GM12878 (cell line): ENCODE measurements around the gene SLC9A3. TPM values are rescaled to one million over a fixed set of nuclear protein-coding genes. Genes with fewer than 3 reads are reported as not detected.
A peak's percentile ranks its signal among the peaks of the same experiment; 100 is the strongest.

Experiments
- CBX5 ChIP-seq: sonication (generic); IDR thresholded peaks from 2 replicates; pipeline ENCODE4 v1.6.1; 2016; ENCODE audit warnings: low read depth, moderate library complexity, mild to moderate bottlenecking, inconsistent platforms
- CHD2 ChIP-seq: IDR thresholded peaks from 2 replicates; pipeline ENCODE4 v1.6.1; 2011; ENCODE audit warnings: low read depth, low read length, improper control_type of control experiment, borderline replicate concordance
- CREM ChIP-seq: IDR thresholded peaks from 2 replicates; pipeline ENCODE4 v1.6.1; 2014; ENCODE audit warnings: antibody characterized with exemption, low read depth
- GABPA ChIP-seq: IDR thresholded peaks from 2 replicates; pipeline ENCODE4 v1.6.1; 2014; ENCODE audit warnings: antibody characterized with exemption, low read depth, mild to moderate bottlenecking, inconsistent platforms
- HCFC1 ChIP-seq: fragments of 150-350 bp; IDR thresholded peaks from 2 replicates; pipeline ENCODE4 v1.6.1; 2014; ENCODE audit warnings: low read length
- HDGF ChIP-seq: fragments of 450-650 bp; IDR thresholded peaks from 2 replicates; pipeline ENCODE4 v1.6.1; 2016; ENCODE audit warnings: antibody characterized with exemption
- NFYA ChIP-seq: IDR thresholded peaks from 2 replicates; pipeline ENCODE4 v1.6.1; 2011; ENCODE audit warnings: low read depth, mild to moderate bottlenecking, low read length, improper control_type of control experiment, borderline replicate concordance
- NRF1 ChIP-seq: conservative IDR thresholded peaks from 2 replicates; pipeline ENCODE4 v1.6.1; 2011; ENCODE audit warnings: mild to moderate bottlenecking, low read depth, low read length, improper control_type of control experiment
- RBBP5 ChIP-seq: fragments of 200-600 bp; sonication (generic); conservative IDR thresholded peaks from 2 replicates; pipeline ENCODE4 v1.6.1; 2016
- RFX5 ChIP-seq: IDR thresholded peaks from 2 replicates; pipeline ENCODE4 v1.6.1; 2011; ENCODE audit warnings: low read depth, low read length, improper control_type of control experiment
- STAT1 ChIP-seq: fragments of 450-650 bp; conservative IDR thresholded peaks from 2 replicates; pipeline ENCODE4 v1.6.1; 2014; ENCODE audit warnings: antibody characterized with exemption, mild to moderate bottlenecking
- TAF1 ChIP-seq: IDR thresholded peaks from 2 replicates; pipeline ENCODE4 v1.6.1; 2011; ENCODE audit warnings: mild to moderate bottlenecking, low read depth, low read length, borderline replicate concordance
- ZNF274 ChIP-seq: IDR thresholded peaks from one replicate; pipeline ENCODE4 v1.8.0; 2011; ENCODE audit not compliant: insufficient read length, insufficient read depth
- polyA plus RNA-seq, 11 experiments: library from polyadenylated mRNA; depleted of rRNA in 4 of 11; unstranded in 6 of 11; stranded (reverse) in 5 of 11; fragments of >200 nt; fragmentation: Nextera tagmentation in 4 of 11; fragmentation: Illumina TruSeq in 1 of 11; extraction: Ambion mirVana in 4 of 11; extraction: Trizol in 1 of 11; gene quantifications; 1 replicate in 1 of 11; 2 replicates in 10 of 11; pipeline versions ENCODE4 v1.2.1 to v1.2.3, GENCODE V29; 2011 to 2016; ENCODE audit warnings: inconsistent platforms in 2 of 11, missing spikeins in 2 of 11, low read depth in 1 of 11
- total RNA-seq, 4 experiments: library from RNA; depleted of rRNA in 3 of 4; stranded (reverse); fragments of >200 nt in 3 of 4; fragmentation: Illumina TruSeq in 1 of 4; extraction: Trizol in 1 of 4; gene quantifications; 2 replicates each; pipeline versions ENCODE4 v1.2.1 to v1.2.3, GENCODE V29; 2013 to 2021
- TF ChIP-seq, protein P1 (sequence below), 3 experiments: IDR thresholded peaks in 2 of 3; conservative IDR thresholded peaks in 1 of 3; 2 replicates each; pipeline ENCODE4 v1.5.1; 2011; ENCODE audit warnings: low read depth in 3 of 3, low read length in 3 of 3, mild to moderate bottlenecking in 3 of 3, control low read depth in 2 of 3, moderate library complexity in 2 of 3, inconsistent platforms in 1 of 3, mixed read lengths in 1 of 3; ENCODE audit not compliant: control insufficient read depth in 2 of 3, insufficient read depth in 1 of 3; ENCODE audit errors: extremely low read depth in 1 of 3
- TF ChIP-seq, protein P2 (sequence below): fragments of 450-650 bp; IDR thresholded peaks from 2 replicates; pipeline ENCODE4 v1.6.1; 2017; ENCODE audit warnings: mild to moderate bottlenecking, moderate library complexity
- TF ChIP-seq, protein P3 (sequence below): fragments of 450-650 bp; IDR thresholded peaks from 2 replicates; pipeline ENCODE4 v1.6.1; 2018; ENCODE audit warnings: mild to moderate bottlenecking, low read depth, moderate library complexity; ENCODE audit not compliant: partially characterized antibody
- TF ChIP-seq, protein P4 (sequence below): IDR thresholded peaks from 2 replicates; pipeline ENCODE4 v1.6.1; 2011; ENCODE audit warnings: low read depth, low read length, improper control_type of control experiment, borderline replicate concordance
- TF ChIP-seq, protein P5 (sequence below): IDR thresholded peaks from 2 replicates; pipeline ENCODE4 v1.6.1; 2011; ENCODE audit warnings: low read depth, mild to moderate bottlenecking, low read length, moderate library complexity, borderline replicate concordance; ENCODE audit errors: extremely low read depth

Gene SLC9A3
- total and polyA plus RNA-seq, 10 of the 15 experiments (the other 5 are each of a cell fraction or from before 2014, with no cell fraction given) = 0.04 to 5.2 (median 2.3) TPM; not detected in 1

DNA sequence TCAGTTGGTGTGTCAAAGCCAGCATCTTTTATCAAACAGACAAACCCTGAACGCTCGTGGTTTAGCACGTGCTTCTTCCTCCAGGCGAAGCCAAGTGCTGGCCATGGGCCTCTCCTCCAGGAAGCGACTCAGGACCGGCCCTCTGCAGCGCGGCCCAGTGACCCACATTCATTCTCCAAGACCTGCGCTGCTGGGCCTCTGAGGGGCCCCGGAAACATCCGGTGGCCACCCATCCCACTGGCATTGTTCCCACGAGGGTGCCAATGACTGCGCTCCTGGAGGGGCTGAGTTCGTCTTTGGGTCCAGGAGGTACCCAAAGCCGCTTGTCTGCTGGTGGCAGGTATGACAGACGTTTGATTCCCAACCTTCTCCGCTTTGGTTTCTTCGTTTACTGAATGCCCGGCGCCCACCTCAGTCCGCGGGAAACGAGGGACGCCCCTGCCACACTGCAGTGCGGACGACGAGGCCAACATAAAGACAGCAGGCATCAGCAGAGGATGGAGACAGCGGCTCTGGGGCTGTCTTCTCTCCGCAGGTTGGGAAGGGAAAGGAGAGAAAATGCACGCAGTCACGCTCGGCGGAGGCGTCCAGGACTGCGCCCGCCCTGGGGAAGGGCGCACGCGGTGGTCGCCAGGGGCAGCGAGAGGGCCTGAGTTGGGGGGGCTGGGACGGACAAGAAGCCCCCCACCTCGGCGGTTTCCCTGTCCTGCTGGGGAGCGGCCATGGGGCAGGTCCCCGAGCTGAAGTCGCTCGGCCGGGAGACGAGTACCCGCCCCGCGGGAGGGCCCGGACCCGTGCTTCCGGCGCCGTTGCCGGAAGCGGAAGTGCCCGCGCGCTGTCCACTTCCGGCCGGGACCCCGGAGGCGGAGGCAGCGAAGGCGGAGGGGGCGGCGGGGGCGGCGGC, 81.7 kb downstream of the SLC9A3 start, which contains the start of gene EXOC3 (continued):
- TF ChIP-seq, protein P1, sequence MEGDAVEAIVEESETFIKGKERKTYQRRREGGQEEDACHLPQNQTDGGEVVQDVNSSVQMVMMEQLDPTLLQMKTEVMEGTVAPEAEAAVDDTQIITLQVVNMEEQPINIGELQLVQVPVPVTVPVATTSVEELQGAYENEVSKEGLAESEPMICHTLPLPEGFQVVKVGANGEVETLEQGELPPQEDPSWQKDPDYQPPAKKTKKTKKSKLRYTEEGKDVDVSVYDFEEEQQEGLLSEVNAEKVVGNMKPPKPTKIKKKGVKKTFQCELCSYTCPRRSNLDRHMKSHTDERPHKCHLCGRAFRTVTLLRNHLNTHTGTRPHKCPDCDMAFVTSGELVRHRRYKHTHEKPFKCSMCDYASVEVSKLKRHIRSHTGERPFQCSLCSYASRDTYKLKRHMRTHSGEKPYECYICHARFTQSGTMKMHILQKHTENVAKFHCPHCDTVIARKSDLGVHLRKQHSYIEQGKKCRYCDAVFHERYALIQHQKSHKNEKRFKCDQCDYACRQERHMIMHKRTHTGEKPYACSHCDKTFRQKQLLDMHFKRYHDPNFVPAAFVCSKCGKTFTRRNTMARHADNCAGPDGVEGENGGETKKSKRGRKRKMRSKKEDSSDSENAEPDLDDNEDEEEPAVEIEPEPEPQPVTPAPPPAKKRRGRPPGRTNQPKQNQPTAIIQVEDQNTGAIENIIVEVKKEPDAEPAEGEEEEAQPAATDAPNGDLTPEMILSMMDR (IDR thresholded peaks at IDR 0.05 in 2 of 3, conservative IDR thresholded peaks at IDR 0.05 in 1 of 3; ENCODE audit: control insufficient read depth in 2 of 3, extremely low read depth in 1 of 3, insufficient read depth in 1 of 3, low read depth in 3 of 3, low read length in 3 of 3) = no peak
- TF ChIP-seq NRF1 (no peak), GABPA (peak; percentile 90), CHD2 (no peak), TAF1 (no peak), NFYA (no peak), HDGF (0 out of 2 replicates have a peak, but pooled peaks have one; percentile 28), CBX5 (no peak), RFX5 (no peak), STAT1 (no peak), ZNF274 (no peak), HCFC1 (peak; percentile 54), RBBP5 (no peak), CREM (0 out of 2 replicates have a peak, but pooled peaks have one; percentile 18)
- TF ChIP-seq, protein P2, sequence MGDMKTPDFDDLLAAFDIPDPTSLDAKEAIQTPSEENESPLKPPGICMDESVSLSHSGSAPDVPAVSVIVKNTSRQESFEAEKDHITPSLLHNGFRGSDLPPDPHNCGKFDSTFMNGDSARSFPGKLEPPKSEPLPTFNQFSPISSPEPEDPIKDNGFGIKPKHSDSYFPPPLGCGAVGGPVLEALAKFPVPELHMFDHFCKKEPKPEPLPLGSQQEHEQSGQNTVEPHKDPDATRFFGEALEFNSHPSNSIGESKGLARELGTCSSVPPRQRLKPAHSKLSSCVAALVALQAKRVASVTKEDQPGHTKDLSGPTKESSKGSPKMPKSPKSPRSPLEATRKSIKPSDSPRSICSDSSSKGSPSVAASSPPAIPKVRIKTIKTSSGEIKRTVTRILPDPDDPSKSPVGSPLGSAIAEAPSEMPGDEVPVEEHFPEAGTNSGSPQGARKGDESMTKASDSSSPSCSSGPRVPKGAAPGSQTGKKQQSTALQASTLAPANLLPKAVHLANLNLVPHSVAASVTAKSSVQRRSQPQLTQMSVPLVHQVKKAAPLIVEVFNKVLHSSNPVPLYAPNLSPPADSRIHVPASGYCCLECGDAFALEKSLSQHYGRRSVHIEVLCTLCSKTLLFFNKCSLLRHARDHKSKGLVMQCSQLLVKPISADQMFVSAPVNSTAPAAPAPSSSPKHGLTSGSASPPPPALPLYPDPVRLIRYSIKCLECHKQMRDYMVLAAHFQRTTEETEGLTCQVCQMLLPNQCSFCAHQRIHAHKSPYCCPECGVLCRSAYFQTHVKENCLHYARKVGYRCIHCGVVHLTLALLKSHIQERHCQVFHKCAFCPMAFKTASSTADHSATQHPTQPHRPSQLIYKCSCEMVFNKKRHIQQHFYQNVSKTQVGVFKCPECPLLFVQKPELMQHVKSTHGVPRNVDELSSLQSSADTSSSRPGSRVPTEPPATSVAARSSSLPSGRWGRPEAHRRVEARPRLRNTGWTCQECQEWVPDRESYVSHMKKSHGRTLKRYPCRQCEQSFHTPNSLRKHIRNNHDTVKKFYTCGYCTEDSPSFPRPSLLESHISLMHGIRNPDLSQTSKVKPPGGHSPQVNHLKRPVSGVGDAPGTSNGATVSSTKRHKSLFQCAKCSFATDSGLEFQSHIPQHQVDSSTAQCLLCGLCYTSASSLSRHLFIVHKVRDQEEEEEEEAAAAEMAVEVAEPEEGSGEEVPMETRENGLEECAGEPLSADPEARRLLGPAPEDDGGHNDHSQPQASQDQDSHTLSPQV = no peak
- TF ChIP-seq, protein P3, sequence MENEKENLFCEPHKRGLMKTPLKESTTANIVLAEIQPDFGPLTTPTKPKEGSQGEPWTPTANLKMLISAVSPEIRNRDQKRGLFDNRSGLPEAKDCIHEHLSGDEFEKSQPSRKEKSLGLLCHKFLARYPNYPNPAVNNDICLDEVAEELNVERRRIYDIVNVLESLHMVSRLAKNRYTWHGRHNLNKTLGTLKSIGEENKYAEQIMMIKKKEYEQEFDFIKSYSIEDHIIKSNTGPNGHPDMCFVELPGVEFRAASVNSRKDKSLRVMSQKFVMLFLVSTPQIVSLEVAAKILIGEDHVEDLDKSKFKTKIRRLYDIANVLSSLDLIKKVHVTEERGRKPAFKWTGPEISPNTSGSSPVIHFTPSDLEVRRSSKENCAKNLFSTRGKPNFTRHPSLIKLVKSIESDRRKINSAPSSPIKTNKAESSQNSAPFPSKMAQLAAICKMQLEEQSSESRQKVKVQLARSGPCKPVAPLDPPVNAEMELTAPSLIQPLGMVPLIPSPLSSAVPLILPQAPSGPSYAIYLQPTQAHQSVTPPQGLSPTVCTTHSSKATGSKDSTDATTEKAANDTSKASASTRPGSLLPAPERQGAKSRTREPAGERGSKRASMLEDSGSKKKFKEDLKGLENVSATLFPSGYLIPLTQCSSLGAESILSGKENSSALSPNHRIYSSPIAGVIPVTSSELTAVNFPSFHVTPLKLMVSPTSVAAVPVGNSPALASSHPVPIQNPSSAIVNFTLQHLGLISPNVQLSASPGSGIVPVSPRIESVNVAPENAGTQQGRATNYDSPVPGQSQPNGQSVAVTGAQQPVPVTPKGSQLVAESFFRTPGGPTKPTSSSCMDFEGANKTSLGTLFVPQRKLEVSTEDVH = no peak
- TF ChIP-seq, protein P4, sequence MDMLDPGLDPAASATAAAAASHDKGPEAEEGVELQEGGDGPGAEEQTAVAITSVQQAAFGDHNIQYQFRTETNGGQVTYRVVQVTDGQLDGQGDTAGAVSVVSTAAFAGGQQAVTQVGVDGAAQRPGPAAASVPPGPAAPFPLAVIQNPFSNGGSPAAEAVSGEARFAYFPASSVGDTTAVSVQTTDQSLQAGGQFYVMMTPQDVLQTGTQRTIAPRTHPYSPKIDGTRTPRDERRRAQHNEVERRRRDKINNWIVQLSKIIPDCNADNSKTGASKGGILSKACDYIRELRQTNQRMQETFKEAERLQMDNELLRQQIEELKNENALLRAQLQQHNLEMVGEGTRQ = no peak
- TF ChIP-seq, protein P5, sequence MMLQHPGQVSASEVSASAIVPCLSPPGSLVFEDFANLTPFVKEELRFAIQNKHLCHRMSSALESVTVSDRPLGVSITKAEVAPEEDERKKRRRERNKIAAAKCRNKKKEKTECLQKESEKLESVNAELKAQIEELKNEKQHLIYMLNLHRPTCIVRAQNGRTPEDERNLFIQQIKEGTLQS = no peak
